Femur (tissue), 1 donor: ENCODE measurements around the gene TMEM270.
"Not testable (repeated sequence)": the region's sequence is repeated elsewhere in the genome, so short reads cannot be mapped to it uniquely, and the experiment has no call there.

Experiments used
- DNase-seq: peaks from one replicate; pipeline ENCODE4 v3.0.0-alpha.2; 2017

Gene TMEM270

DNA sequence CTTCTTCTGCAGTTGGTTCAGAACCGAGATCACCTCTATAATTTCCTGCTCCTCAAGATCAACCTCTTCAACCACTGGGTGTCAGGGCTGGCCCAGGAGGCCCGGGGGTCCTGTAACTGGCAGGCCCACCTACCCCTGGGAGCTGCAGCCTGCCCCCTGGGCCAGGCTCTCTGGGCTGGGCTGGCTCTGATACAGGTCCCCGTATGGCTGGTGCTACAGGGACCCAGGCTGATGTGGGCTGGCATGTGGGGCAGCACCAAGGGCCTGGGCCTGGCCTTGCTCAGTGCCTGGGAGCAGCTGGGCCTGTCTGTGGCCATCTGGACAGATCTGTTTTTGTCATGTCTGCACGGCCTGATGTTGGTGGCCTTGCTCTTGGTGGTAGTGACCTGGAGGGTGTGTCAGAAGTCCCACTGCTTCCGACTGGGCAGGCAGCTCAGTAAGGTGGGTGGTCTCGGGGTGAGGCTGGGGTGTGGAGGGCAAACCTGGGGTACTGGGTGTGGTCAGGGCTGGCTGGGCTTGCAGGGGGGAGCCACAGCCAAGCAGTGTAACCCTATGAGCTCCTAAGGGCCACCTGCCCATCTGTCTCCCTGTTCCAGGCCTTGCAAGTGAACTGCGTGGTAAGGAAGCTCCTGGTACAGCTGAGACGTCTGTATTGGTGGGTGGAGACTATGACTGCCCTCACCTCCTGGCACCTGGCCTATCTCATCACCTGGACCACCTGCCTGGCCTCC is 4.2 kb downstream of the TMEM270 start:
- no peak for DNase-seq

DNA sequence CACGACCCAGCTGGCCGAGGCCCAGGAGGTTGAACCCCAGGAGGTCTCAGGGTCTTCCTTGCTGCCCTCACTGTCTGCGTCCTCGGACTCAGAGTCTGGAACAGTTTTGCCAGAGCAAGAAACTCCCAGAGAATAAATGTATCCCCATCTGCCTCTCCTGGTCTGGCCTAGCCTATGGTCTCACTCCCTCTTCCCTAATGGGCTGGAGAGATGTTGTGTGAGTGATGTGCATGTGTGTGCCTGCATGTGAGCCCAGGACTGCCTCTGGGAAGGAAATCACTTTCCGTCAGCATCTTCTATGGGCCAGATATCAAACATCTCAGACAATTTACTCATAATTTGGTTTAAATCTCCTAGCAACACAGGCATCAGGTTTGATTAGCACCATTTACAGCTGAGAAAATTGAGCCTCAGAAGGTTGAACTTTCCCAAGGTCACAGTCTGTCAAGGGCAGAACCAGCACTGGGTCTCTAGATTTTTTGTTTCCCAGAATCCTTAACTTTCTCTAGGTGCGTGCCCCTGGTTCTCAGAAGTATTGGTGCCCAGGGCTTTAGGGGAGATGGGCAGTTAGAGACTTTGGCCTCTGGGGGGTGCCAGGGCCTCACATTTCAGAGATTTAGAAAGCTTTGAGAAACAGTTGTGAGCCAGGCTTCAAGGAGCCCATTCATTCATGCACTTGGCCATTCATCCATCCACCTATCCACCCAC is 4.9 kb downstream of the TMEM270 start:
- peak; percentile 74 for DNase-seq

DNA sequence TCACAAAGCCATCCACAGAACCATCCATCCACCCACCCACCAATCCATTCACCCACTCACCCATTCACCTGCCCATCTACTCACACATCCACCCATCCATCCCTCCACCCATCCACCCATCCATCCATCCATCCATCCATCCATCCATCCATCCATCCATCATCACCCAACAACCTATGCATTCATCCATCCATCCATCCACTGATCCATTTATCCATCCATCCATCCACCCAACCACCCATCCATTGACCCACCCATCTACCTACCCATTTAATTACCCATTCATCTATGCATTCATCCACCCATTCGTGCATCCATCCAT is 5.4 kb downstream of the TMEM270 start:
- DNase-seq: no peak

DNA sequence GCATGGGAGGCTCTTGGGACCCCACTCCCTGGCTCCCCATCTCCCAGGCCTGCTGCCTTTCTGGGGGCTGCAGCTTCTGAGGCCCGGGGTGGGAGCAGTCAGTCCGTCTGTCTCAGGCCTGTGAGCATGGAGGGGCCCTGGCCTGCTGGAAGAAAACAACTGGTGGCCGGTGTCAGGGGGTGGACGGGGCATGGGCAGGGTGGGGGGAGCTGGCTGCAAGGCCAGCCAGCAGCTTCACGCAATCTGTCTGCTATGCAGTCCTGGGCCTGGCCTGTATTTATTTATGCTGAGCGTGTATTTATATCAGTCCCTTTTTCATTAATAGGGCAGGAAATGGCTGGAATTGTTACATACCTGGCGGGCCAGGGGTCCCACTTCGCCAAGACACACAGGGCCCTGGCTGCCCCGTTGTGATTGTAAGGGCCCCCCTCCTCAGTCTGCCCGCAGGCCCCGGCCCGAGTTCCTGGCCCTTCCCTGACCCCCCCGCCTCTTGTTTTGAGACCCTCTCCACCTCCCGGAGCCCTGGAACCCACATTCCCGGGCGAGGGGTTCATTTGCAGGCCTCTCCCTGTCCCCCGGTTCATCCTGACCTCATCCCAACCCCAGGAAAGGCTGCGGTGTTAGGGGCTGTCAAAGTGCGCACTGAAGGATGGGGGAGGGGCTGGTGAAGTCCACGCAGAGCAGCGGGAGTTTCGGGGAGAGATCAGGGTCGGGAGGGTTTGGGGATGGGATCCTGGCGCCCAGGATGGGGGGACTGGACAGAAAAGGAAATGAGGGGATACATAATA is 8.2 kb downstream of the TMEM270 start:
- DNase-seq: no peak

DNA sequence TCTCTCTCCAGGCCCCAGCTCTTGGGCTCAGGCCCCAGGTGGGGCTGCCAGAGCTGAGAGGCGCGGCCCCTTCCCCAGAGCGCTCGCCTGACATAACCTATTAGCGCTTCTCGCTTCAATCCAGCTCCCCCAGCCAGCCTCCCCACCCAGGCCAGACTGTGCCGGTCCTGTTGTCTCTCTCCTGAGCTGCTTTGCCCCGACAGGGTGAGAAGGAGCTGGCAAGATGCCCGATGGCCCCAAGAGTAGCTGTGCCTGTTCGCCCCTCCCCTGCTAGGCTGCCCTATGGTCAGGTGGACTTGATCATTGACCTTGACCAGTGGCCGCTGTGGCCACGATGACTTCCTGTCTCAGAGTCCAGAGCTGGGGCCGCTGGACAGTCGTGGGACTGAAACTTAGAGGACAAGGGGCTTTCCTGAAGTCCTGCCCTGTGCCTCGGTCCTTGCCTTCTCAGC is 9.1 kb downstream of the TMEM270 start:
- peak; percentile 67 for DNase-seq

DNA sequence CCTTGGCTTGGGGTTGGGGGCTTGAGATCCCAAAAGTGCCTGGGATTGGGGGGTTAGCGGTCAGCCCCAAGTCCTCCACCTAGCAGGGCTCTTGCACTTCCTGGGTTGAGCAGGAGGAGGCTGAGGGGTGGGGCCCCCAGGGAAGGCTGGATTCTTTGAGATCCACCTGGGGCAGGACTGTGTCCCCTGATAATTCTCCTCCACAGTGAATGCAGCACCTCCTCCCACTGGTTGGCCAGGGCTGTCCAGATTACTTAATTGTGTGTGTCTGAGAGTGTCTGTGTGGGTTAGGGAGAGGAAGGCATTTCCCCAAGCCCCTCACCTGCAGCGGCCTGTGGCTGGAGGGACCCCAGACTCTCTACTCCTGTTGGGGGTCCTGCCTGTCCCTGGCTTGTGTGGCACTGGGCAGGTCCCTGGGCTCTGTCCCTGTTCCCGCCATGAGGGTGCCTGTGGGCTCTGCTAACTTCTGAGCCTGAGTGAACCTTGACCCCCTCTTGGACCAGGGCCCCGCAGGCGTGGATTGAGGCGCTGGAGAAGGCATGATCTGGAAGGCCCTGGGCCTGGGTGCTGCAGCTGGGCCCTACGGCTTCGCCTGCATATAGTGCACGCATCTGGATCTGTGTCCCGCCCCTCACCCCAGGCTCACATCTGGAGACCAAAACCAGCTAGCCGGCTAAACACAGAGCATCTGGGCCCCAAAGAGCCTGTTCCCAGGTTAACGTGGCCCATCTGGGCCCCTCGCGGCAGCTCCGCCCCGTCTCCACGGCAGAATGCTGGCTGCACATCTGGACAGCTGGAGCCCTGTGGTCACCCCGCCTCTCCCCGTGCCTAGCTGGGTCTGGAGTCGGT is 10.4 kb downstream of the TMEM270 start:
- peak; percentile 71 for DNase-seq

- DNase-seq: no peak
Observed at GRCh38 chr7:73872056-73872908, 11.3 kb downstream of the TMEM270 start.

DNA sequence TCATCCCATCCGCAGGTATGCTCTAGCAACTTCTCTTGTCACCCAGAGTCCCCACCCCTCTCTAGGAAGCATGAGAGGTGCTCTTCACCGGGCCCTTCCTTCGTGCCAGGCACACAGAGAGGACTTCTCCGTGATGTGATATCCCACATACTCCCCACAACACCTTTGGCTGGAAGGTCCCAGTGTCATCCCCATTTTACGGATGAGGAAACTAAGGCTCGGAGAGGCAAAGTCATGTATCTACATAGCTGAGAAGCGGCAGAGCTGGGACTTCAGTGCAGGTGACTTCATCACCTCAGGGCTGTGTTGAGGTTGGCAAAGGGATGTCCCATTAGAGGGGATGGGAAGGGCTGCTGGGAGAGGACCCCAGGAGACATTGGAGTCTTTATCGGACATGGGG is 15.4 kb downstream of the TMEM270 start:
- no peak for DNase-seq

GRCh38 chr7:73876973-73877372 is 16.0 kb downstream of the TMEM270 start:
- no peak for DNase-seq

DNA sequence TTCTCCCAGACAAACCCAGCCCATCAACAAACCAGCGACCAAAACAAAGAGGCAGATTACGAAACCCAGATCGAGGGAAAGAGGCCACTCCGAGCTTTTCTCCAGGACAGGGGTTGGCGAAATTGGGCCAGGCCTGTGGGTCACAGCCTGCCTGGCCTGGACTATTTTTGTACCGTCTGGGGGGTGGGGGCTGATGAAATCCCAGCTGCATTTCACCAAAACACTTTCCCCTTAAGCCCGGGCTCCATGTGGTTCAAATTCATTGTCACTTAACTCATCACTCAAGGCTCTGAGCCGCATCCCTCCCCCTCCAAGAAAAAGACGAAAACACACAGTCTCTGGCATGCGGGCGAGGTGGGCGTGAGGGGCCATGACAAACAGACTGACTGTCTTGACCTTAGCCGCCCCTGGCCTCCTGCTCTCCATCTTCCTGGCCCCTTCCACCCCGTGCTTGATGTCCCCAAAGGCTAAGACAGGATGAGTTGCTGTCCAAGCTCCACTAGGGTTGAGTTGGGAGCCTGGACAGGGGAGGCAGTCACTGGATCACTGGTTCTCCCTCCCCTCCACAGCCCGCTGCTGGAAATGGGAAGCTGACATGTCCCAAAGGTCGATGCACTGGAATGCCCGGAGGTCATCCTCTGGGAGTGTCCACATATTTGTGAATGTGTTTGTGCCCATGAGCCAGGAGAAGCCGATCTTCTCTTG is 19.2 kb downstream of the TMEM270 start:
- DNase-seq: no peak

DNA sequence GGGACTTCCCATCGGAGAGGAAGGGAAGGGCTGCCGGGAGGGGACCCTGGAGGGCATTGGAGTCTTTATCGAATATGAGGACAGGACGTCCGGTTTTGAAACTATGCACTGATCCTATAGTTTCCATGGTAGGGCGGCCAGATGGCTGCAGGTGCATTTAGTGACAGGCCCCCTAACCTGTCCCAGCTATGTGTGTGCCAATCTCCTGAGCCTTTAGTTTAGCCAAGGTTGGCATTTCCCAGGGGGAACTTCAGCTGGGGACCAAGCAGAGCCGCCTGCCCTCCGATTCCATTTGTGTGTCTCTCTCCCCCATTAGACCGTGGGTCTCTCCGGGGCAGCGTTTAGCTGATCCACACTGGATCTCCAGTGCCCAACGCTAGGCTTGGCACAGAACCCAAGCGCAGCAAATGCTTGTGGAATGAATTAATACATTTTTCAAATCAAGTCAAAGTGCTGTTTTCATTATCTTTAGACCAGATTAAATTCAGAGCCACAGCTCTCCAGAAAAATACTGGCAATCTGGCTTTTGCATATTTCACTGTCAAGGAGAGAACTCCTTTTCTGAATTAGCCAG is 19.9 kb downstream of the TMEM270 start:
- DNase-seq: no peak

DNA sequence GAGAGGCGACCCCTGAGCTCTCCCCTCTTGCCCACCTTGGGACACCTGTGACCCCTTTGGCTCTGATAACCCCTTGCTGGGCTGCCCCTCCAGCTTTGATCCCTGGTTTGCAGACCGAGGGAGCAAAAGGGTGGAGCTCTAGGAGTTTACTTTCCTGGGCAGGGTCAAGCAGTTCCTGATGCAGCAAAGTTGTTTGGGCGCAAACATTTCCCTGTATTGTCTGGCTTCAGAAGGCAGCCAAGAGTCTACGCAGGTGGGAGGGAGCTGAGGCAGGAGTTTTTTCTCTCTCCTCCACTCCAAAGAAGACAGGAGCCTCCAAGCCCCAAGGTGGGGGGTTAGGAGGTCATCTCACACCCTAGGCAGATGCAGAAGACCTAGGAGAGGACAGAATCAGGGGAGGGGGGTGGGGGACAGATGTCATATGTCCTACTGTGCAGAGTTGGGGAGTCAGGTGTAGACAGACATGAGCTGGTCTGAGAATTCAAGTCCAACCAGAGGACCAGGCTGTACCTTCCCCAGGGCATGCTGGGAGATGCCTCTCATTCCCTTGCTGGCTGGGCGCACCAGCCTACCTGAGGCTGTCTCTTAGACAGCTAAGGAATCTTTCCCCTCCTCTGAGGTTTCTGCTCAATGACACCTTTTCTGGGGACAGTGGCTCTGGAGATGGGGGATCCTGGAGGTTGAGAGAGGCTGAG is 20.5 kb downstream of the TMEM270 start:
- no peak for DNase-seq

- DNase-seq: no peak
Observed at GRCh38 chr7:73882047-73882402, 21.1 kb downstream of the TMEM270 start.

DNA sequence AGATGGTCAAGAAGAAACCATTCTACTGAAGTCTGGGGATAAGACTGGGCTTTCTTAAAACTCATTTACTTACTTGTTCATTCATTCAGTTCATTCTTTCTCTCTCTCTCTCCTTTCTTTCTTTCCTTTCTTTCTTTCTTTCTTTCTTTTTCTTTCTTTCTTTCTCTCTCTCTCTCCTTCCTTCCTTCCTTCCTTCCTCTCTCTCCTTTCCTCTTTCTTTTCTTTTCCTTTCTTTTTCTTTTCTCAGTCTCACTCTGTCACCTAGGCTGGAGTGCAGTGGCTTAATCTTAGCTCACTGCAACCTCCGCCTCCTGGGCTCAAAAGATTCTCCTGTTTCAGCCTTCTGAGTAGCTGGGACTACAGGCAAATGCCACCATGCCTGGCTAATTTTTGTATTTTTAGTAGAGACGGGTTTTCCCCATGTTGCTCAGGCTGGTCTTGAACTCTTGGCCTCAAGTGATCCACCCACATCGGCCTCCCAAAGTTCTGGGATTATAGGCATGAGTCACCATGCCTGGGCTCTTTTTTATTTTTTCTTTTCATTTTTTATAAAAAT is 24.0 kb downstream of the TMEM270 start:
- DNase-seq: not testable (repeated sequence)

GRCh38 chr7:73885433-73885974 is 24.5 kb downstream of the TMEM270 start:
- DNase-seq: no peak

GRCh38 chr7:73885975-73886798 is 25.2 kb downstream of the TMEM270 start:
- peak; percentile 89 for DNase-seq

GRCh38 chr7:73887762-73888161 is 26.8 kb downstream of the TMEM270 start:
- no peak for DNase-seq

GRCh38 chr7:73888959-73889358 is 28.0 kb downstream of the TMEM270 start:
- DNase-seq: no peak
